NOMO-1 treated with DMSO at 0.1 percent for 48 hours (cell line): ENCODE measurements around the gene CEP350.
"Not testable (repeated sequence)": the region's sequence is repeated elsewhere in the genome, so short reads cannot be mapped to it uniquely, and the experiment has no call there.

Experiments used
- DNase-seq: peaks from one replicate; lab custom pipeline; 2025; ENCODE audit not compliant: unreplicated experiment; lab: John Stamatoyannopoulos, UW

Gene CEP350

GRCh38 chr1:179978199-179979079 is 23.8 kb downstream of the CEP350 start:
- no peak for DNase-seq

GRCh38 chr1:179984101-179984500 is 29.5 kb downstream of the CEP350 start:
- no peak for DNase-seq

GRCh38 chr1:179984942-179985341 is 30.3 kb downstream of the CEP350 start:
- no peak for DNase-seq

GRCh38 chr1:179990847-179991246 is 36.2 kb downstream of the CEP350 start:
- DNase-seq: no peak

GRCh38 chr1:179995576-179995975 is 41.0 kb downstream of the CEP350 start:
- no peak for DNase-seq

- no peak for DNase-seq
Measured at GRCh38 chr1:179996099-179996498, 41.5 kb downstream of the CEP350 start.

GRCh38 chr1:180000575-180000974 is 46.0 kb downstream of the CEP350 start:
- DNase-seq: peak; percentile 56

GRCh38 chr1:180002437-180002836 is 47.8 kb downstream of the CEP350 start:
- no peak for DNase-seq

GRCh38 chr1:180003026-180003695 is 48.6 kb downstream of the CEP350 start:
- DNase-seq: peak; percentile 10

- DNase-seq: not testable (repeated sequence)
Measured at GRCh38 chr1:180006762-180007161, 52.2 kb downstream of the CEP350 start.

- no peak for DNase-seq
Measured at GRCh38 chr1:180020017-180020416, 65.4 kb downstream of the CEP350 start.

- no peak for DNase-seq
Measured at GRCh38 chr1:180026556-180026955, 71.9 kb downstream of the CEP350 start.

GRCh38 chr1:180027949-180028445 is 73.4 kb downstream of the CEP350 start:
- no peak for DNase-seq

- DNase-seq: no peak
Measured at GRCh38 chr1:180028864-180029263, 74.3 kb downstream of the CEP350 start.

- DNase-seq: no peak
Measured at GRCh38 chr1:180029524-180030135, 75.0 kb downstream of the CEP350 start.

- no peak for DNase-seq
Measured at GRCh38 chr1:180031664-180032063, 77.1 kb downstream of the CEP350 start.

- DNase-seq: no peak
Measured at GRCh38 chr1:180033390-180033789, 78.8 kb downstream of the CEP350 start.

- no peak for DNase-seq
Measured at GRCh38 chr1:180040034-180040433, 85.4 kb downstream of the CEP350 start.

GRCh38 chr1:180041582-180041981 is 87.0 kb downstream of the CEP350 start:
- DNase-seq: peak; percentile 4

- DNase-seq: no peak
Measured at GRCh38 chr1:180042988-180043622, 88.5 kb downstream of the CEP350 start.

- no peak for DNase-seq
Measured at GRCh38 chr1:180043785-180044184, 89.2 kb downstream of the CEP350 start.
